ENCODE data around the gene TMEM53. TPM values are rescaled to one million over a fixed set of nuclear protein-coding genes. Genes with fewer than 3 reads are reported as not detected.

The TMEM53 gene
- total RNA-seq, 1 donor from 2014 or later = 1.5 TPM

DNA sequence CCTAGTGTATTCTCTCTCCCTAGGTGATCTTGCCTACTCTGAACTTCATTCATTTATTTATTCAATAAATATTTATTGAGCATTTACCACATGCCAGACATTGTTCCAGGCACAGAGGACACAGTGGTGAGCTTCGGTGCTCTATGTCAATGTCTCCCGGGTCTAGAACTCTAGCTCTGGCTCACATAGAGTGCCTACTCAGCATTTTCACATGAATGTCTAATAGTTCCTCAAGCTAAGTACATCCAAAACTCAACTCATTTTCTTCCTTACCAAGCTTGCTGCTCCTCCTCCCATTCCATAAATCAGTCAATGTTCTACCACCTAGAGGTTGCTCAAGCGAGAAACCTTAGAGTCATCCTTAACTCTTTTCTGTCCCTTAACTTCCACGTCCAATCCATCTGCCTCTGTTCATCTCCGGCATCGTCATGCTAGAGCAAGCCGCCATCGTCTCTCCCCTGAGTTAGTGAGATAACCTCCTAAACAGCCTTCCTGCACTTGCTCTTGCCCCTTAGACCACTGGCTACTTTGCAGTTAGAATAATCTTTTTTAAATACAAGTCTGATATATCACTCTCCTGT lies 67.5 kb downstream of the TMEM53 start:
- DNase-seq (ENCODE audit: low read depth, low spot score) = no peak

DNA sequence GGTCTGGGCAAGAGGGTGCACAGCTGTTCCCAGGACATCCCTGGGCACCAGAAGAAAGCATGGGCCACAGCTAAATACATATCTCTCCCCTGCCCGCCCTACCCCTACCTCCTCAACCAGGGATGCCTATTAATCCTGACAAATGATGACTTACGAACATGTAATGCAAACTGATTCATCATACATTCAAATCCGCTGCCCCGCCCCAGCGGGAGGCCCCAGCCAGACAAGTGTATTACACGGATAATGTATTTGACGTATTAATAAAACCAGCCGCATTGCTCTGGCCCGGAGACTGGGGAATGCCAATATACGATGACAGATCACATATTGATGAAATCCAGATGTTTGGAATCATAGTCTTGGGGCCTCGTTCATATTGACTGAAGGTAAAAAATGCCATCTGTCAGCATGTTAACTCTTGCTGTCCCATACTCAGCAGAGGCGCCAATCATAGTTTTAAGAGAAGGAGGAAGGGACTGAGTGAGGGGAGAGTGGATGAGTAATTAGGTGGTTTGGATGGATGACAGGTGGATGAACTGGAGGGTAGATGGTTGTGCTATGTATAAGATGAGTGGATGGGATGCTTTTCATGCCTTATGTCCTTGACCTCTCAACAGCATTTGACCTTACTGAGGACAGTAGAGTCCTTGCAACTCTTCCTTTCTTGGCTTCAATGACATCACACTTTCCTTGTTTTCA lies 68.2 kb downstream of the TMEM53 start:
- no peak for DNase-seq (ENCODE audit: low read depth, low spot score)

DNA sequence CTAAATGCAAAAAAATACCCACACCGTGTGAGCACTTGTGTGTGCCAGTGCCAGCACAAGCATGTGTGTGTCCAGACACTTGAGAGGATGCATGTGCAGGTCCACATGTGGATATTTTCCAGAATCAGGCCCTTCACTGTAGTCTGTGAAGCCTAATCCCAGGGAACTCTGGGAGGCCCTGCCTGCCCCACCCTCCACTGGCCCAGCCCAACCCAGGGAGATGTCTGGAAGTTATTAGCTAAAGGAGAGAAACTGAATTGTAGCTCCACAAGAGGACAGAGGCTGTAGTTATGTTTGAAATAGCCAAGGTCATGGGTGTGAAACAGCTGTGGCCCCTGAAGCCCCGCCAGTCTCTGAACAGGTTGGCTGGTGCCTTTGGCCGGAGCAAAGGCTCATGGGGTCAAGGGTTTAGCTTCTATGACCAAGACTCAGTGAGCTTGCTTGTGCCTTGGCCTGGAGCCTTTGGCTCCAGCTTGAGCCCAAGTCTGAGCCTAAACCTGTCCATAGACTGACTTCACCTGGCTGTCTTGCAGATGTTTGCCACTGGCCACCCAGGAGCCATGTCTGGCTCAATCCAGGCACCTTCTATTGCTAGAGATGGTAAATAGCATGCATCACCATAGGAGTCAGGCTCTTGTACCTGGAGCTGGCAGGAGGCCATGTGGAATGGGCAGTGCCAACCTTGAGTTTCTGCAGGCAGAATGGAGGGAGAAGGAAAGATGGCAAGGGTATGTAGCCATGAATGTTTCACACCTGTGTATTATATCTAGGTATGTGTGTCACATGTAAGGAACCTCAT lies 69.9 kb downstream of the TMEM53 start:
- DNase-seq (ENCODE audit: low read depth, low spot score) = no peak

DNA sequence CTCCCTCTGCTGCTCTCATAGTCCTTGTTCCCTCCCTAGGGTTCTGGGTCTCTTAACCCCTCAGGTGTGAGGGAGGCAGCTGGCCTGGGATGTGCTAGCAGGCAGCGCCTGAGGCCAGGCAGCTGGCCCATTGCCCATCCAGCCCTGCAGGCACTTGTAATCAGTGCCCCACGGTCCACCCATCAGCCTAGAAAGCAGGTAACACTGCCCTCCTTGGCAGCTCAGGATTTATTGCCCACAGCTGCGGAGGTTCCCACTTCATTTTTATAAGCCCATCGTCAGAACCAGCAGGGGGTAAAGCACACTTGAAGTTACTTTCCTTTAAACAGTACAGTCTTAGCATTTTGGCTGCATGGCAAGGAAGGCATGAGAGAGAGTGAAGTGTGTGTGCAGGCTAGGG lies 70.6 kb downstream of the TMEM53 start:
- no peak for DNase-seq (ENCODE audit: low read depth, low spot score)

Other genes starting within 250 kb of the TMEM53 start
- not detected in 2 replicates for gene ARMH1, start 233 bp upstream of the TMEM53 start, total RNA-seq
- gene RNU5D-1, start 56.7 kb upstream of the TMEM53 start, total RNA-seq = not detected in 2 replicates
- 26.0 and 38.3 TPM in 2 replicates for gene KIF2C, start 65.4 kb upstream of the TMEM53 start, total RNA-seq
- gene RPS8, start 101.1 kb upstream of the TMEM53 start, total RNA-seq = 1,428 and 1,806 TPM in 2 replicates
- gene BEST4, start 113.7 kb upstream of the TMEM53 start, total RNA-seq = under 0.01 TPM in 1 of 2 replicates, not detected in the other
- gene PLK3, start 125.9 kb upstream of the TMEM53 start, total RNA-seq = 22.4 and 29.1 TPM in 2 replicates
- gene DYNLT4, start 132.9 kb upstream of the TMEM53 start, total RNA-seq = 0.20 and 0.28 TPM in 2 replicates
- 6.6 and 6.8 TPM in 2 replicates for gene BTBD19, start 134.0 kb upstream of the TMEM53 start, total RNA-seq
- 0.04 and 0.07 TPM in 2 replicates for gene PTCH2, start 168.8 kb upstream of the TMEM53 start, total RNA-seq

Measured in pulmonary artery endothelial cell (primary cell).